Hepatocyte (in vitro differentiated cells): ENCODE results near the gene ROBO1. TPM values are rescaled to one million over a fixed set of nuclear protein-coding genes. Genes with fewer than 3 reads are reported as not detected.
A peak's percentile ranks its signal among the peaks of the same experiment; 100 is the strongest.

Experiments
- DNase-seq: peaks from one replicate; pipeline ENCODE4 v3.0.0-alpha.2; 2016; ENCODE audit warnings: low spot score
- H2AFZ ChIP-seq: fragments of 200-600 bp; sonication (generic); 2 replicates; pipeline ENCODE4 v1.6.0; 2016; ENCODE audit warnings: antibody characterized with exemption, mild to moderate bottlenecking
- H3K27ac ChIP-seq: fragments of 200-600 bp; sonication (generic); 2 replicates; pipeline ENCODE4 v1.5.1; 2016; ENCODE audit warnings: mild to moderate bottlenecking
- H3K27me3 ChIP-seq: fragments of 200-600 bp; sonication (generic); 2 replicates; pipeline ENCODE4 v1.6.1; 2016
- H3K36me3 ChIP-seq: fragments of 200-600 bp; sonication (generic); replicated peaks from 2 replicates; pipeline ENCODE4 v1.5.1; 2016; ENCODE audit warnings: low read depth; ENCODE audit not compliant: insufficient read depth
- H3K4me1 ChIP-seq: fragments of 200-600 bp; sonication (generic); 2 replicates; pipeline ENCODE4 v1.5.1; 2016; ENCODE audit warnings: mild to moderate bottlenecking, moderate library complexity; ENCODE audit not compliant: insufficient read depth
- H3K4me2 ChIP-seq: fragments of 200-600 bp; sonication (generic); 2 replicates; pipeline ENCODE4 v1.6.0; 2016
- H3K4me3 ChIP-seq: fragments of 200-600 bp; sonication (generic); 2 replicates; pipeline ENCODE4 v1.5.1; 2016; ENCODE audit warnings: mild to moderate bottlenecking
- H3K79me2 ChIP-seq: fragments of 200-600 bp; sonication (generic); 2 replicates; pipeline ENCODE4 v1.6.0; 2017; ENCODE audit warnings: mild to moderate bottlenecking
- H3K9me2 ChIP-seq: fragments of 200-600 bp; sonication (generic); replicated peaks from 2 replicates; pipeline ENCODE4 v1.6.0; 2017; ENCODE audit warnings: mild to moderate bottlenecking; ENCODE audit not compliant: insufficient read depth
- H3K9me3 ChIP-seq: fragments of 200-600 bp; sonication (generic); 2 replicates; pipeline ENCODE4 v1.5.1; 2016; ENCODE audit warnings: low read depth, mild to moderate bottlenecking
- H4K20me1 ChIP-seq: fragments of 200-600 bp; sonication (generic); 2 replicates; pipeline ENCODE4 v1.6.0; 2016; ENCODE audit warnings: mild to moderate bottlenecking; ENCODE audit not compliant: insufficient read depth, poor library complexity, severe bottlenecking
- CTCF ChIP-seq: fragments of 200-600 bp; sonication (generic); IDR thresholded peaks from 2 replicates; pipeline ENCODE4 v1.5.1; 2016; ENCODE audit warnings: antibody characterized with exemption, mild to moderate bottlenecking; ENCODE audit not compliant: poor library complexity
- EZH2 ChIP-seq: fragments of 200-600 bp; sonication (generic); IDR thresholded peaks from 2 replicates; pipeline ENCODE4 v1.6.1; 2016; ENCODE audit warnings: antibody characterized with exemption, mild to moderate bottlenecking, borderline replicate concordance
- EZH2phosphoT487 ChIP-seq: fragments of 200-600 bp; sonication (generic); IDR thresholded peaks from one replicate; pipeline ENCODE4 v1.6.1; 2018; ENCODE audit warnings: antibody characterized with exemption, mild to moderate bottlenecking, low read depth, moderate library complexity; ENCODE audit not compliant: unreplicated experiment, severe bottlenecking
- WGBS: methylation state at CpG from one replicate; pipeline ENCODE4 v1.1.6; 2016; ENCODE audit warnings: low lambda C conversion rate; ENCODE audit errors: missing lambda C conversion rate; 5-methylcytosine and 5-hydroxymethylcytosine counted together
- polyA plus RNA-seq: library from polyadenylated mRNA; unstranded; fragments of >200 nt; fragmentation: Nextera tagmentation; extraction: Ambion mirVana; gene quantifications from 2 replicates; pipeline ENCODE4 v1.2.1, GENCODE V29; 2016
- total RNA-seq: library from RNA; depleted of rRNA; stranded (reverse); fragments of >200 nt; gene quantifications from 2 replicates; pipeline ENCODE4 v1.2.3, GENCODE V29; 2014

The ROBO1 gene
- total and polyA plus RNA-seq, 2 experiments from 2014 or later = 13.6 to 44.3 TPM

- no peaks in the 10 kb centered on the region for H3K27me3 ChIP-seq
- peak overlapping the region; percentile 90 for H3K27ac ChIP-seq
- H2AFZ ChIP-seq = peak overlapping the region; percentile 60
- H3K4me1 ChIP-seq = peaks cover 4% of the 10 kb centered on the region
- peaks cover 3% of the 10 kb centered on the region for H4K20me1 ChIP-seq
- H3K36me3 ChIP-seq = no peaks in the 10 kb centered on the region
- TF ChIP-seq EZH2phosphoT487 = no peak
- TF ChIP-seq CTCF = no peak
- no peak for TF ChIP-seq EZH2
- WGBS = under 1% methylated on average over 27 of the region's 40 CpGs
- no peaks in the 10 kb centered on the region for H3K9me2 ChIP-seq
- peak overlapping the region; percentile 79 for H3K4me2 ChIP-seq
- H3K79me2 ChIP-seq = peaks cover 31% of the 10 kb centered on the region
- H3K4me3 ChIP-seq = peak overlapping the region; percentile 43
- DNase-seq = peak; percentile 90
- H3K9me3 ChIP-seq = no peaks in the 10 kb centered on the region
Observed at GRCh38 chr3:79019137-79019923, 748.5 kb downstream of the ROBO1 start.

GRCh38 chr3:79018671-79019136 lies 749.1 kb downstream of the ROBO1 start:
- Histone ChIP-seq H3K9me2 (no peaks in the 10 kb centered on the region), H3K79me2 (peaks cover 37% of the 10 kb centered on the region), H3K36me3 (no peaks in the 10 kb centered on the region), H4K20me1 (peaks cover 3% of the 10 kb centered on the region), H3K27me3 (no peaks in the 10 kb centered on the region), H3K4me3 (peak overlapping the region; percentile 43), H2AFZ (peak overlapping the region; percentile 60), H3K4me2 (peak overlapping the region; percentile 79), H3K27ac (peak overlapping the region; percentile 90), H3K9me3 (no peaks in the 10 kb centered on the region), H3K4me1 (peaks cover 4% of the 10 kb centered on the region)
- peak; percentile 70 for DNase-seq
- no peak for TF ChIP-seq EZH2phosphoT487
- peak; percentile 25 for TF ChIP-seq CTCF
- WGBS = under 1% methylated on average over 43 of the region's 44 CpGs

- H3K4me3 ChIP-seq = peak overlapping the region; percentile 43
- peaks cover 42% of the 10 kb centered on the region for H3K79me2 ChIP-seq
- H3K27ac ChIP-seq = peak overlapping the region; percentile 90
- no peak for TF ChIP-seq EZH2
- no peak for TF ChIP-seq CTCF
- TF ChIP-seq EZH2phosphoT487 = no peak
- H3K36me3 ChIP-seq = no peaks in the 10 kb centered on the region
- no peaks in the 10 kb centered on the region for H3K9me3 ChIP-seq
- H4K20me1 ChIP-seq = peaks cover 5% of the 10 kb centered on the region
- peaks cover 4% of the 10 kb centered on the region for H3K4me1 ChIP-seq
- H3K4me2 ChIP-seq = peak overlapping the region; percentile 79
- no peaks in the 10 kb centered on the region for H3K9me2 ChIP-seq
- H3K27me3 ChIP-seq = no peaks in the 10 kb centered on the region
- DNase-seq = no peak
- H2AFZ ChIP-seq = peak overlapping the region; percentile 60
- 0% methylated on average over 15 of the region's 15 CpGs for WGBS
Observed at GRCh38 chr3:79018265-79018664, 749.5 kb downstream of the ROBO1 start.
